ENCODE data around the gene DEDD2. TPM values are rescaled to one million over a fixed set of nuclear protein-coding genes. Genes with fewer than 3 reads are reported as not detected.
A peak's percentile ranks its signal among the peaks of the same experiment; 100 is the strongest.

Gene DEDD2
- total and polyA plus RNA-seq, 10 of the 15 experiments (the other 5 are each of a cell fraction or from before 2014, with no cell fraction given), result 2.5 to 24.7 (median 17.6) TPM

DNA sequence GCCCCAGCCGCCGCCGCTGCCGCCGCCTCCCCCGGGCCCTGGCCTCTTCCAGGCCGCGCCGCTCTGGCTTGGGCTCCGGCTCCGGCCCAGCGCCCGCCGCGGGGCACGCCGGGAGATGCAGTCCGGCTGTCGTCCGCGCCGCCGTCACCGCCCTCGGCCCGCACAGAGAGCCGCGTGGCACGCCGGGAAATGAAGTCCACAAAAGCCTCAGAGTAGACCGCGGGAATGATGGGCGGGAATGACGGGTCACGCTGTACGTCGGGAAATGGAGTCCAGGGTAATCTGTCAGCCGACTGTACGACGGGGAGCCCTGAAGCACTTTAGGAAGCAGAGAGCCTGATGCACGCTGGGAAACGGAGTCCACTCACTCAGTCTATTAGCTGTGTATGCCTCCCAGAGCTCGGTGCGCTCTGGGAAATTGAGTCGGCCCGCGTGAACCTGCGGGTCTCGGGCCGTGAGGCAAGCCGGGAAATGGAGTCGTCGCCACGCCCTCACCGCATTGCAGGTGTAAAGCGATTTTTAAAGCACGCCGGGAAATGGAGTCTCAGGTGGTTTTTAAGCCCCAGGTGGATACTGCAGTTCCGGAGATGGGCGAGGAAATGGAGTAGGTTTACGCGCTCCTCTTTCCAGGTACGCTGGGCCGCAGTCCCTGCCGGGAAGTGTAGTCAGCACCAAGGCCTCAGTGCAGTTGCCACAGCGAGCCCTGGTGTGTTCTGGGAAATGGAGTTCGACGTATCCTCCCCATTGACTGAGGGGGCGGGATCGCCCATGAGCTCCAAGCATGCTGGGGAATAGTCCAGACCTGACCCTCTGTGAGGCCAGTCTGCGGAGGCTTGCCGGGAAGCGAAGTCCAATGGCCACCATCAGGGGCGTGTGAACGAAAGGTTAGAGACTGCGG, 25.3 kb upstream of the DEDD2 start, which contains the start of gene GSK3A (continued):
- TF ChIP-seq, protein P1, sequence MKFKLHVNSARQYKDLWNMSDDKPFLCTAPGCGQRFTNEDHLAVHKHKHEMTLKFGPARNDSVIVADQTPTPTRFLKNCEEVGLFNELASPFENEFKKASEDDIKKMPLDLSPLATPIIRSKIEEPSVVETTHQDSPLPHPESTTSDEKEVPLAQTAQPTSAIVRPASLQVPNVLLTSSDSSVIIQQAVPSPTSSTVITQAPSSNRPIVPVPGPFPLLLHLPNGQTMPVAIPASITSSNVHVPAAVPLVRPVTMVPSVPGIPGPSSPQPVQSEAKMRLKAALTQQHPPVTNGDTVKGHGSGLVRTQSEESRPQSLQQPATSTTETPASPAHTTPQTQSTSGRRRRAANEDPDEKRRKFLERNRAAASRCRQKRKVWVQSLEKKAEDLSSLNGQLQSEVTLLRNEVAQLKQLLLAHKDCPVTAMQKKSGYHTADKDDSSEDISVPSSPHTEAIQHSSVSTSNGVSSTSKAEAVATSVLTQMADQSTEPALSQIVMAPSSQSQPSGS (IDR thresholded peaks at IDR 0.05; ENCODE audit: low read length), result no peak
- TF ChIP-seq, protein P2, sequence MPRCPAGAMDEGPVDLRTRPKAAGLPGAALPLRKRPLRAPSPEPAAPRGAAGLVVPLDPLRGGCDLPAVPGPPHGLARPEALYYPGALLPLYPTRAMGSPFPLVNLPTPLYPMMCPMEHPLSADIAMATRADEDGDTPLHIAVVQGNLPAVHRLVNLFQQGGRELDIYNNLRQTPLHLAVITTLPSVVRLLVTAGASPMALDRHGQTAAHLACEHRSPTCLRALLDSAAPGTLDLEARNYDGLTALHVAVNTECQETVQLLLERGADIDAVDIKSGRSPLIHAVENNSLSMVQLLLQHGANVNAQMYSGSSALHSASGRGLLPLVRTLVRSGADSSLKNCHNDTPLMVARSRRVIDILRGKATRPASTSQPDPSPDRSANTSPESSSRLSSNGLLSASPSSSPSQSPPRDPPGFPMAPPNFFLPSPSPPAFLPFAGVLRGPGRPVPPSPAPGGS (IDR thresholded peaks at IDR 0.05; ENCODE audit: borderline replicate concordance, insufficient read depth, low read depth, low read length, poor library complexity, severe bottlenecking), result no peak
- TF ChIP-seq RB1 (IDR thresholded peaks at IDR 0.05; ENCODE audit: borderline replicate concordance) (no peak; the same call in 1 of the 2 replicates), CREB1 (IDR thresholded peaks at IDR 0.05; ENCODE audit: low read depth) (peak; percentile 91), RAD21 (IDR thresholded peaks at IDR 0.05; ENCODE audit: insufficient read depth, low read depth, low read length) (no peak), TBL1XR1 (IDR thresholded peaks at IDR 0.05; ENCODE audit: low read depth, low read length) (peak; percentile 27; the same call in 1 of the 2 replicates), NFIC (IDR thresholded peaks at IDR 0.05; ENCODE audit: low read depth, low read length) (no peak), ZBED1 (IDR thresholded peaks at IDR 0.05; ENCODE audit: borderline replicate concordance) (no peak), FOS (IDR thresholded peaks at IDR 0.05; ENCODE audit: borderline replicate concordance, extremely low read depth, insufficient read length) (no peak), FOXK2 (IDR thresholded peaks at IDR 0.05) (no peak; the same call in 1 of the 2 replicates), SP1 (IDR thresholded peaks at IDR 0.05; ENCODE audit: low read depth, low read length) (peak; percentile 60), STAT1 (conservative IDR thresholded peaks at IDR 0.05) (peak; percentile 23; the same call in 1 of the 2 replicates), YBX1 (IDR thresholded peaks at IDR 0.05) (no peak), IKZF1 (conservative IDR thresholded peaks at IDR 0.05) (peak; percentile 100), LARP7 (IDR thresholded peaks at IDR 0.05) (peak; percentile 40), ATF7 (IDR thresholded peaks at IDR 0.05; ENCODE audit: low read depth) (peak; percentile 76), SRF (IDR thresholded peaks at IDR 0.05; ENCODE audit: low read depth in 2 of 2, low read length in 2 of 2) (no peak)
- TF ChIP-seq, protein P3, sequence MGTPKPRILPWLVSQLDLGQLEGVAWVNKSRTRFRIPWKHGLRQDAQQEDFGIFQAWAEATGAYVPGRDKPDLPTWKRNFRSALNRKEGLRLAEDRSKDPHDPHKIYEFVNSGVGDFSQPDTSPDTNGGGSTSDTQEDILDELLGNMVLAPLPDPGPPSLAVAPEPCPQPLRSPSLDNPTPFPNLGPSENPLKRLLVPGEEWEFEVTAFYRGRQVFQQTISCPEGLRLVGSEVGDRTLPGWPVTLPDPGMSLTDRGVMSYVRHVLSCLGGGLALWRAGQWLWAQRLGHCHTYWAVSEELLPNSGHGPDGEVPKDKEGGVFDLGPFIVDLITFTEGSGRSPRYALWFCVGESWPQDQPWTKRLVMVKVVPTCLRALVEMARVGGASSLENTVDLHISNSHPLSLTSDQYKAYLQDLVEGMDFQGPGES (IDR thresholded peaks at IDR 0.05), result no peak
- TF ChIP-seq, protein P4, sequence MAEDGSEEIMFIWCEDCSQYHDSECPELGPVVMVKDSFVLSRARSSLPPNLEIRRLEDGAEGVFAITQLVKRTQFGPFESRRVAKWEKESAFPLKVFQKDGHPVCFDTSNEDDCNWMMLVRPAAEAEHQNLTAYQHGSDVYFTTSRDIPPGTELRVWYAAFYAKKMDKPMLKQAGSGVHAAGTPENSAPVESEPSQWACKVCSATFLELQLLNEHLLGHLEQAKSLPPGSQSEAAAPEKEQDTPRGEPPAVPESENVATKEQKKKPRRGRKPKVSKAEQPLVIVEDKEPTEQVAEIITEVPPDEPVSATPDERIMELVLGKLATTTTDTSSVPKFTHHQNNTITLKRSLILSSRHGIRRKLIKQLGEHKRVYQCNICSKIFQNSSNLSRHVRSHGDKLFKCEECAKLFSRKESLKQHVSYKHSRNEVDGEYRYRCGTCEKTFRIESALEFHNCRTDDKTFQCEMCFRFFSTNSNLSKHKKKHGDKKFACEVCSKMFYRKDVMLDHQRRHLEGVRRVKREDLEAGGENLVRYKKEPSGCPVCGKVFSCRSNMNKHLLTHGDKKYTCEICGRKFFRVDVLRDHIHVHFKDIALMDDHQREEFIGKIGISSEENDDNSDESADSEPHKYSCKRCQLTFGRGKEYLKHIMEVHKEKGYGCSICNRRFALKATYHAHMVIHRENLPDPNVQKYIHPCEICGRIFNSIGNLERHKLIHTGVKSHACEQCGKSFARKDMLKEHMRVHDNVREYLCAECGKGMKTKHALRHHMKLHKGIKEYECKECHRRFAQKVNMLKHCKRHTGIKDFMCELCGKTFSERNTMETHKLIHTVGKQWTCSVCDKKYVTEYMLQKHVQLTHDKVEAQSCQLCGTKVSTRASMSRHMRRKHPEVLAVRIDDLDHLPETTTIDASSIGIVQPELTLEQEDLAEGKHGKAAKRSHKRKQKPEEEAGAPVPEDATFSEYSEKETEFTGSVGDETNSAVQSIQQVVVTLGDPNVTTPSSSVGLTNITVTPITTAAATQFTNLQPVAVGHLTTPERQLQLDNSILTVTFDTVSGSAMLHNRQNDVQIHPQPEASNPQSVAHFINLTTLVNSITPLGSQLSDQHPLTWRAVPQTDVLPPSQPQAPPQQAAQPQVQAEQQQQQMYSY (CRISPR knock-in tag; IDR thresholded peaks at IDR 0.05), result no peak
- TF ChIP-seq, protein P5, sequence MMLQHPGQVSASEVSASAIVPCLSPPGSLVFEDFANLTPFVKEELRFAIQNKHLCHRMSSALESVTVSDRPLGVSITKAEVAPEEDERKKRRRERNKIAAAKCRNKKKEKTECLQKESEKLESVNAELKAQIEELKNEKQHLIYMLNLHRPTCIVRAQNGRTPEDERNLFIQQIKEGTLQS (IDR thresholded peaks at IDR 0.05; ENCODE audit: borderline replicate concordance, extremely low read depth, low read depth, low read length), result peak; percentile 41; the same call in 1 of the 2 replicates

Measured in GM12878 (cell line).